Measurements from ENCODE around the gene FRS3. TPM values are rescaled to one million over a fixed set of nuclear protein-coding genes. Genes with fewer than 3 reads are reported as not detected.

The FRS3 gene
- total and polyA plus RNA-seq, 9 of the 15 experiments (the other 6 are each of a cell fraction or from before 2014, with no cell fraction given), result 0.03 to 3.7 (median 1.6) TPM

DNA sequence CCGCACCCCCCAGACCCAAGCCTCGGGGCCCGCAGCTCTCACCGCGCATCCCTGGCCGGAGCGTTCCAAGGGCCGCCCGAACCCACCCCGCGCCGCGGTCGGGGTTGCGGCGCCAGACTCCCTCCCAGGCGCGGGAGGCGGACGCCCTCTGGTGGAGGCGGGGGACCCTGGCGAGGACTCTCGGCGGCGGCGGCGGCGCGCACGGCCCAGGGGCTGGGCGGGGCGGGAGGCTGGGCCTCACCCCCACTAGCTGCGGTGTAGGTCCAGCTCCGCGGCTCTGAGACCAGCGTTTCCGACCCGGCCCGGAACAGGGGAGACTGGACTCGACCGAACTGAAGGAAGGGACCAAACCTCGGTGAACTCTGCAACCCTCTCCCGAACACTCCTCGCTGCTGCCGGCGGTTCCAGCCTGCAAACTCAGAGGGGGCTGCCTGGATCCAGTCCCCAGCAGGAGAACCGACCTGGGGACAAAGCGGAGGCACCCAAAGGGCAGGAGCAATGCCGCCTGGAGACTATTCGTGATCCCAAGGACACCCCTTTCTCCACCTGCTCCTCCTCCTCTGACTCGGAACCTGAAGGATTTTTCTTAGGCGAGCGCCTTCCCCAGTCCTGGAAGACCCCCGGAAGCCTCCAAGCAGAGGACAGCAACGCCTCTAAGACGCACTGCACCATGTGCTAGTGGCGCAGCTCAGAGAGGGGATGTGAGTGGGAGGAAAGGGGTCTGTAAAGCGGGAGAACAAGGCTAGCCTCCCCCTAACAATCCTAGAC, 6.9 kb upstream of the FRS3 start (continued):
- TF ChIP-seq TFAP4 (CRISPR knock-in tag; IDR thresholded peaks at IDR 0.05; ENCODE audit: borderline replicate concordance), result peak; percentile 18; the same call in 1 of the 2 replicates
- TF ChIP-seq SNRNP70 (optimal IDR thresholded peaks at IDR 0.05; ENCODE audit: low read depth, low read length), result peak; percentile 40
- TF ChIP-seq, protein P1, sequence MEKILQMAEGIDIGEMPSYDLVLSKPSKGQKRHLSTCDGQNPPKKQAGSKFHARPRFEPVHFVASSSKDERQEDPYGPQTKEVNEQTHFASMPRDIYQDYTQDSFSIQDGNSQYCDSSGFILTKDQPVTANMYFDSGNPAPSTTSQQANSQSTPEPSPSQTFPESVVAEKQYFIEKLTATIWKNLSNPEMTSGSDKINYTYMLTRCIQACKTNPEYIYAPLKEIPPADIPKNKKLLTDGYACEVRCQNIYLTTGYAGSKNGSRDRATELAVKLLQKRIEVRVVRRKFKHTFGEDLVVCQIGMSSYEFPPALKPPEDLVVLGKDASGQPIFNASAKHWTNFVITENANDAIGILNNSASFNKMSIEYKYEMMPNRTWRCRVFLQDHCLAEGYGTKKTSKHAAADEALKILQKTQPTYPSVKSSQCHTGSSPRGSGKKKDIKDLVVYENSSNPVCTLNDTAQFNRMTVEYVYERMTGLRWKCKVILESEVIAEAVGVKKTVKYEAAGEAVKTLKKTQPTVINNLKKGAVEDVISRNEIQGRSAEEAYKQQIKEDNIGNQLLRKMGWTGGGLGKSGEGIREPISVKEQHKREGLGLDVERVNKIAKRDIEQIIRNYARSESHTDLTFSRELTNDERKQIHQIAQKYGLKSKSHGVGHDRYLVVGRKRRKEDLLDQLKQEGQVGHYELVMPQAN (IDR thresholded peaks at IDR 0.05; ENCODE audit: borderline replicate concordance), result peak; percentile 84
- TF ChIP-seq, protein P2, sequence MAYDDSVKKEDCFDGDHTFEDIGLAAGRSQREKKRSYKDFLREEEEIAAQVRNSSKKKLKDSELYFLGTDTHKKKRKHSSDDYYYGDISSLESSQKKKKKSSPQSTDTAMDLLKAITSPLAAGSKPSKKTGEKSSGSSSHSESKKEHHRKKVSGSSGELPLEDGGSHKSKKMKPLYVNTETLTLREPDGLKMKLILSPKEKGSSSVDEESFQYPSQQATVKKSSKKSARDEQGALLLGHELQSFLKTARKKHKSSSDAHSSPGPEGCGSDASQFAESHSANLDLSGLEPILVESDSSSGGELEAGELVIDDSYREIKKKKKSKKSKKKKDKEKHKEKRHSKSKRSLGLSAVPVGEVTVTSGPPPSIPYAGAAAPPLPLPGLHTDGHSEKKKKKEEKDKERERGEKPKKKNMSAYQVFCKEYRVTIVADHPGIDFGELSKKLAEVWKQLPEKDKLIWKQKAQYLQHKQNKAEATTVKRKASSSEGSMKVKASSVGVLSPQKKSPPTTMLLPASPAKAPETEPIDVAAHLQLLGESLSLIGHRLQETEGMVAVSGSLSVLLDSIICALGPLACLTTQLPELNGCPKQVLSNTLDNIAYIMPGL (CRISPR knock-in tag; IDR thresholded peaks at IDR 0.05), result 0 out of 2 replicates have a peak, but pooled peaks have one; percentile 67
- TF ChIP-seq, protein P3, sequence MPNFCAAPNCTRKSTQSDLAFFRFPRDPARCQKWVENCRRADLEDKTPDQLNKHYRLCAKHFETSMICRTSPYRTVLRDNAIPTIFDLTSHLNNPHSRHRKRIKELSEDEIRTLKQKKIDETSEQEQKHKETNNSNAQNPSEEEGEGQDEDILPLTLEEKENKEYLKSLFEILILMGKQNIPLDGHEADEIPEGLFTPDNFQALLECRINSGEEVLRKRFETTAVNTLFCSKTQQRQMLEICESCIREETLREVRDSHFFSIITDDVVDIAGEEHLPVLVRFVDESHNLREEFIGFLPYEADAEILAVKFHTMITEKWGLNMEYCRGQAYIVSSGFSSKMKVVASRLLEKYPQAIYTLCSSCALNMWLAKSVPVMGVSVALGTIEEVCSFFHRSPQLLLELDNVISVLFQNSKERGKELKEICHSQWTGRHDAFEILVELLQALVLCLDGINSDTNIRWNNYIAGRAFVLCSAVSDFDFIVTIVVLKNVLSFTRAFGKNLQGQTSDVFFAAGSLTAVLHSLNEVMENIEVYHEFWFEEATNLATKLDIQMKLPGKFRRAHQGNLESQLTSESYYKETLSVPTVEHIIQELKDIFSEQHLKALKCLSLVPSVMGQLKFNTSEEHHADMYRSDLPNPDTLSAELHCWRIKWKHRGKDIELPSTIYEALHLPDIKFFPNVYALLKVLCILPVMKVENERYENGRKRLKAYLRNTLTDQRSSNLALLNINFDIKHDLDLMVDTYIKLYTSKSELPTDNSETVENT (CRISPR knock-in tag; IDR thresholded peaks at IDR 0.05), result peak; percentile 34; the same call in 1 of the 2 replicates
- TF ChIP-seq HBP1 (CRISPR knock-in tag; IDR thresholded peaks at IDR 0.05), result 0 out of 2 replicates have a peak, but pooled peaks have one; percentile 10
- no peak for TF ChIP-seq KLF1 (tag; IDR thresholded peaks at IDR 0.05)
- TF ChIP-seq NR3C1 (CRISPR knock-in tag; IDR thresholded peaks at IDR 0.05), result peak; percentile 72; the same call in 1 of the 2 replicates
- TF ChIP-seq SP1 (CRISPR knock-in tag; IDR thresholded peaks at IDR 0.05), result peak; percentile 47
- no peak for TF ChIP-seq LARP7 (IDR thresholded peaks at IDR 0.05)
- TF ChIP-seq RB1 (IDR thresholded peaks at IDR 0.05; ENCODE audit: low read depth), result peak; percentile 97
- TF ChIP-seq, protein P4, sequence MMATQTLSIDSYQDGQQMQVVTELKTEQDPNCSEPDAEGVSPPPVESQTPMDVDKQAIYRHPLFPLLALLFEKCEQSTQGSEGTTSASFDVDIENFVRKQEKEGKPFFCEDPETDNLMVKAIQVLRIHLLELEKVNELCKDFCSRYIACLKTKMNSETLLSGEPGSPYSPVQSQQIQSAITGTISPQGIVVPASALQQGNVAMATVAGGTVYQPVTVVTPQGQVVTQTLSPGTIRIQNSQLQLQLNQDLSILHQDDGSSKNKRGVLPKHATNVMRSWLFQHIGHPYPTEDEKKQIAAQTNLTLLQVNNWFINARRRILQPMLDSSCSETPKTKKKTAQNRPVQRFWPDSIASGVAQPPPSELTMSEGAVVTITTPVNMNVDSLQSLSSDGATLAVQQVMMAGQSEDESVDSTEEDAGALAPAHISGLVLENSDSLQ (IDR thresholded peaks at IDR 0.05), result no peak
- peak; percentile 66; the same call in 1 of the 2 replicates for TF ChIP-seq ZNF12 (CRISPR knock-in tag; IDR thresholded peaks at IDR 0.05)
- TF ChIP-seq VEZF1 (CRISPR knock-in tag; IDR thresholded peaks at IDR 0.05), result peak; percentile 78
- 0 out of 2 replicates have a peak, but pooled peaks have one; percentile 4 for TF ChIP-seq ZNF133 (CRISPR knock-in tag; IDR thresholded peaks at IDR 0.05)
- TF ChIP-seq HLTF (IDR thresholded peaks at IDR 0.05), result 0 out of 2 replicates have a peak, but pooled peaks have one; percentile 14

All from K562 (cell line).